ENCODE data around the gene WDR1.

WDR1 gene

GRCh38 chr4:10083861-10084641 lies 32.5 kb downstream of the WDR1 start:
- ATAC-seq = peak; percentile 7
- DNase-seq = no peak

- DNase-seq (no peak), ATAC-seq (no peak)
Observed at GRCh38 chr4:10083331-10083771, 33.2 kb downstream of the WDR1 start.

GRCh38 chr4:10082459-10083272 lies 33.9 kb downstream of the WDR1 start:
- no peak for DNase-seq

GRCh38 chr4:10082047-10082446 lies 34.6 kb downstream of the WDR1 start:
- no peak for DNase-seq
- no peak for ATAC-seq

More at GRCh38 chr4:10082459-10083272, 33.9 kb downstream of the WDR1 start:
- no peak for ATAC-seq

- ATAC-seq (no peak), DNase-seq (no peak)
Observed at GRCh38 chr4:10081218-10081606, 35.4 kb downstream of the WDR1 start.

GRCh38 chr4:10080589-10081217 lies 35.9 kb downstream of the WDR1 start:
- DNase-seq = no peak
- ATAC-seq = no peak

GRCh38 chr4:10079912-10080588 lies 36.5 kb downstream of the WDR1 start:
- ATAC-seq = no peak
- no peak for DNase-seq

GRCh38 chr4:10079256-10079655 lies 37.3 kb downstream of the WDR1 start:
- ATAC-seq = no peak
- no peak for DNase-seq

GRCh38 chr4:10078481-10079233 lies 37.9 kb downstream of the WDR1 start:
- ATAC-seq = no peak
- no peak for DNase-seq

- no peak for DNase-seq
Observed at GRCh38 chr4:10077483-10078335, 38.9 kb downstream of the WDR1 start.

GRCh38 chr4:10077076-10077475 lies 39.5 kb downstream of the WDR1 start:
- DNase-seq = no peak
- no peak for ATAC-seq

More at GRCh38 chr4:10077483-10078335, 38.9 kb downstream of the WDR1 start:
- no peak for ATAC-seq

- ATAC-seq (peak; percentile 9), DNase-seq (no peak)
Observed at GRCh38 chr4:10075953-10076391, 40.6 kb downstream of the WDR1 start.

- DNase-seq = no peak
- ATAC-seq = no peak
Observed at GRCh38 chr4:10075158-10075863, 41.3 kb downstream of the WDR1 start.

- ATAC-seq (no peak), DNase-seq (no peak)
Observed at GRCh38 chr4:10074767-10075105, 41.9 kb downstream of the WDR1 start.

GRCh38 chr4:10074076-10074766 lies 42.4 kb downstream of the WDR1 start:
- DNase-seq (no peak), ATAC-seq (no peak)

- ATAC-seq (no peak), DNase-seq (no peak)
Observed at GRCh38 chr4:10072420-10073017, 44.1 kb downstream of the WDR1 start.

GRCh38 chr4:10069075-10069642 lies 47.4 kb downstream of the WDR1 start:
- DNase-seq = no peak
- no peak for ATAC-seq

Data from stimulated activated naive CD8-positive, alpha-beta T cell treated with anti-CD3 and anti-CD28 coated beads, Interleukin-15, Interleukin-2, amounts not matched to agents 100 U/mL and 50 U/mL, for 24 hours (primary cell).